MM.1S (cell line): ENCODE measurements around the gene SLC2A3.

ENCODE experiments used
- EZH2phosphoT487 ChIP-seq: fragments of 300-600 bp; sonication (generic); IDR thresholded peaks from 2 replicates; pipeline ENCODE4 v1.6.1; 2018; ENCODE audit warnings: antibody characterized with exemption, low read length
- TF ChIP-seq, protein P1 (sequence below): fragments of 300-600 bp; sonication (generic); IDR thresholded peaks from 2 replicates; pipeline ENCODE4 v1.5.1; 2016; ENCODE audit warnings: antibody characterized with exemption, low read length, mixed read lengths

DNA sequence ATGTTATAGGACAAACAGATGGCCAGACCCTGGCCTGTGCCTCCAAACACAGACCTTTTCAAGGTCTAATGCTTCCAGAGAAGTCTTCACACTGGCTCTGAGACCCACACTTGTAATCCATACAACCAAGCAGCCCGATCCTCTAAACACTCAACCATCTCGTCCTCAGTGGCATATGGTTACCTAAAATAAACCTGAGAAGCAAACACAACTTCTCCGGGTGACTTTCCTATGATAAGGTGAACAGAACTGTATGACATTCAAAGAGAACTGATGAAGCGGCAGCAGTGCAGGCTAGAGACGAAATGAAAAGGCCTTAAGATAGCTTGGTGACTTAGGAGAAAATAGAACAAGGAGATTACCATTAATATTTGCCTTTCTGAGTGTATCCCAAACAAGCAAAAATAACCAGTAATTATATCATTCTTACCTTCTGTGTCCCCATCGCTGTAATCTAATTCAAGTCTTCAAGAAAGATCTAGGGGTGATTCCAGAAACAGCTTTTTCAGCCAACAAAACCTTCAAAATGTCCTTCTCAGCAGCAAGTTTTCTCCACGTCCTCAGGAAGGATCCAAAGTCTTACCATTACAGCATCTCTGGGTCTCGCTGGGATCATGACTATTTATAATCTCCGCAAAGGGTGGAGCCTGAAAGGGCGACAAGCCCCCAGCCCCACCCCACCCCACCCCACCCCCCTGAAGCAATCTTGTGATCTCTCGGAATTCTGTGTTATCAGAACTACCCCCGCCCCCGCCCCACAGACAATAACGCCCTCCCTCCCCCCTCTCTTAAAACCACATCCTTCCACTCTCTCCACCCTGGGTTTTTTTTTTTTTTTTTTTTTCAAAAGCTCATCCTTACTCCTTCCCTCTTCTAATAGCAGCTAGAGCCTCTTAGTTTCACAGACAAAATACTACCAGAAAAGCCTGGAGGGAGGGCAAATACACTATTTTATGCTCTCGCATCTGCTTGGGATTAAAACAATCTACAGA is at the start of gene SLC2A3:
- TF ChIP-seq, protein P1, sequence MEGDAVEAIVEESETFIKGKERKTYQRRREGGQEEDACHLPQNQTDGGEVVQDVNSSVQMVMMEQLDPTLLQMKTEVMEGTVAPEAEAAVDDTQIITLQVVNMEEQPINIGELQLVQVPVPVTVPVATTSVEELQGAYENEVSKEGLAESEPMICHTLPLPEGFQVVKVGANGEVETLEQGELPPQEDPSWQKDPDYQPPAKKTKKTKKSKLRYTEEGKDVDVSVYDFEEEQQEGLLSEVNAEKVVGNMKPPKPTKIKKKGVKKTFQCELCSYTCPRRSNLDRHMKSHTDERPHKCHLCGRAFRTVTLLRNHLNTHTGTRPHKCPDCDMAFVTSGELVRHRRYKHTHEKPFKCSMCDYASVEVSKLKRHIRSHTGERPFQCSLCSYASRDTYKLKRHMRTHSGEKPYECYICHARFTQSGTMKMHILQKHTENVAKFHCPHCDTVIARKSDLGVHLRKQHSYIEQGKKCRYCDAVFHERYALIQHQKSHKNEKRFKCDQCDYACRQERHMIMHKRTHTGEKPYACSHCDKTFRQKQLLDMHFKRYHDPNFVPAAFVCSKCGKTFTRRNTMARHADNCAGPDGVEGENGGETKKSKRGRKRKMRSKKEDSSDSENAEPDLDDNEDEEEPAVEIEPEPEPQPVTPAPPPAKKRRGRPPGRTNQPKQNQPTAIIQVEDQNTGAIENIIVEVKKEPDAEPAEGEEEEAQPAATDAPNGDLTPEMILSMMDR = no peak
- no peak for TF ChIP-seq EZH2phosphoT487
